GM19397 (cell line): ENCODE results near the gene FMNL2.

Source experiments
- ATAC-seq: cut with Tn5 transposase; IDR thresholded peaks from one replicate; pipeline ENCODE4 v1.9.1; 2021; ENCODE audit warnings: mild to moderate bottlenecking, moderate library complexity; ENCODE audit not compliant: unreplicated experiment

The FMNL2 gene

DNA sequence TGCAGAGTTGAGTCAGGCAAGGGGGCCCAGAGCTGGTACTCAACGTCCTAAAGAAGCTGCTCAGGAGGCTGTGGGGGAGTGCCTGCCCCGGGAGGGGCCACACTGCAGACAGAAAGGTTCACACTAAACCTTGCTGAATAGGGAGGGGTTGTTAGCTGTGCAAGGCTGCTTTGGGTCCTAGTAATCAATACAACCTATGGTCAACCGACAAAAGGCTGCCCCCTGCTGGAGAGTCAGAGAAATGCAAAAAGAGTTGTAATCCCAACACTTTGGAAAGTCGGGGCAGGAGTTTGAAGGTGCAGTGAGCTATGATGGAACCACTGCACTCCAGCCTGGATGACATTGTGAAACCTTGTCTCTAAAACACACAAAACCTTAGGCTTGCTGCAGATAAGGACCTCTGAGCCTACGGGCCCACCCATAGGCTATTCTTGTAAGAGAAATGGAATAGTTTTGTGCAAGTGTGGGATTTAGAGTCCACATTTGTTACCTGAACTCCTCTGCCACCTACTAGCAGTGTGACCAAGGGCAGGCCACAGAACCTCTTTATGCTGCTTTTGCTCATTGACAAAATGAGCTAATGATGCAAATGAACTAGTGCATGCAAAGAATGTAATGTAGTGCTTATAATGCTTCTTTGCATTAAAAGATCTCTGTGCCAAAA is 300.8 kb downstream of the FMNL2 start:
- no peak for ATAC-seq

DNA sequence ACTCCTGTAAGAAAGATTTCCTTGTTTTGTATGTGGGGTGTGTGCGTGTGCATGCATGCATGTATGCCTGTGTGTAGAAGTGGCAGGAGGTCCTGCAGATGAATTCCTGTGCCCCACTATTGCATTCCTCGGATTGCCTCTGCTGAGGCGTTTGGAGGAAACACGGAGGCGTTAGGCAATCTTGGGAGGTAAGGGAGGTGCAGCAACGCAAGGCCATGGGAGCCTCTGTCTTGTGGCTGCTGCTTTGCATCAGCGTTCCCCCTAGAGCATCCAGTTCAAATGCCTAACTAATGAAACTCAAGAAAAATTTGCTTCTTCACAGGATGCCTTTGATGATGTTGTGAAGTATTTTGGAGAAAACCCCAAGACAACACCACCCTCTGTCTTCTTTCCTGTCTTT is 302.3 kb downstream of the FMNL2 start:
- ATAC-seq, result no peak

- ATAC-seq, result no peak
These were observed 303.1 kb downstream of the FMNL2 start for GRCh38 chr2:152638056-152638455.

GRCh38 chr2:152638590-152638989 is 303.6 kb downstream of the FMNL2 start:
- no peak for ATAC-seq

DNA sequence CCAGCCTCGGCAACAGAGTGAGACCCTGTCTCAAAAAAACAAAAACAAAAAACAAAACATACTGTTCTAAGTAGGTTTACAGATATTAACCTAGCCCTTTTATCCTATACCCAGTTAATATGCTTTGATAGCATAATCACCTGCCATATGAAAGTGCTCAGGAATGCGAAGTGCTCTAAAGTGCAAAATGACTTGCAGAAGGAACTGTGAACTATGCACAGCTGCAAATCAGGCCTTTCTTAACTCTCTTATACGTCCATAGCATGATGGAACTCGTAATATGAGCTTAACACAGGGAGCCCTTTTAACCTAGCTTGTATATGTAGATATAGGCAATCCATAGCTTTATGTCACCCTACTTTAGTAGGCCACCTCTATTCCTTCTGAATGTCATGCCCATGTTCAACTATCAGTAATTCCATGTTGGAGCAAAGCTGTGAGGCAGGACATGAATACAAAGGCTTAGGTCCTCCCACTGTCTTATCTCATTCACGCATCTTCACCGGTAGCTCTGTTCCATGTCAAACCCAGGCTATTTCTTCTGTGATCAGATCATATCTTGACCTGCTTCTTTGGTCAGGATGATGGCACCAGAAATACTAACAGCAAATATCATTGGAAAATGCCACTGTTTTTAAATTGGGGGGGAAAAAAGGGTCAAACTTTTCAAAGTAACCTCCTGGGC is 309.4 kb downstream of the FMNL2 start:
- no peak for ATAC-seq

GRCh38 chr2:152646264-152646663 is 311.3 kb downstream of the FMNL2 start:
- no peak for ATAC-seq

DNA sequence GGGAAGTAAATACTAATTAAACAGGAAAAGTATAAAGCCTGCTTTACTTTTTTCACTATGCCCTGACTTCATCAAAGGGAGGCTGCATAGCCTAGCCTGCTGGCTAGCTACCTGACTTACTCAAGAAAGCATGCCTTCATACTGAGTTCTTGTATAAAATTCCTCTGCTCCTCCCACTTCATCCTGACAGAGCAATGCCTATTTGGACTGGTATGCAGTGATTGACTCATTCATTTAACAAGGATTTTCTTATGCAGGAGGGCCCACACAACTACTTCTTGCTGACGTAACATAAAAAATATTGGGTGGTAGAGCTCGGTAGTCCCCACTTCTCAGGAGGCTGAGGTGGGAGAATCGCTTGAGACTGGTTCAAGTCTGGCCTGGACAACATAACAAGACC is 311.8 kb downstream of the FMNL2 start:
- no peak for ATAC-seq

DNA sequence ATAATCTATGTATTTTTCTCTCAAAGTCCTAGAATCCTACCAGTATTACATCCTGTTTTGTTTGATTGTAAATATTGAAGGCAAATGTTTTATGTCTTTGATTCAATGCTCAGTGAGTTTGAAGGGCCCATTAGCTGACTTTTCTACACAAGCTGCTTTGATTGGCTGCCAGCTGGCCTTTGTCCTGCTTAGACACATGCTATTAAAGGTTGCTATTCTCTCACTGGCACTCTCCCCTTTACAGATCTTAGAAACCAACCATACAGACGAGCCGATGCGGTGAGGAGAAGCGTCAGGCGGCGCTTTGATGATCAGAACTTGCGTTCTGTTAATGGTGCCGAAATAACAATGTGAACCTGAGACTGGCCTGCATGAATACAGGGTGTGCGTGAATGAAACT is 312.6 kb downstream of the FMNL2 start:
- ATAC-seq, result no peak

DNA sequence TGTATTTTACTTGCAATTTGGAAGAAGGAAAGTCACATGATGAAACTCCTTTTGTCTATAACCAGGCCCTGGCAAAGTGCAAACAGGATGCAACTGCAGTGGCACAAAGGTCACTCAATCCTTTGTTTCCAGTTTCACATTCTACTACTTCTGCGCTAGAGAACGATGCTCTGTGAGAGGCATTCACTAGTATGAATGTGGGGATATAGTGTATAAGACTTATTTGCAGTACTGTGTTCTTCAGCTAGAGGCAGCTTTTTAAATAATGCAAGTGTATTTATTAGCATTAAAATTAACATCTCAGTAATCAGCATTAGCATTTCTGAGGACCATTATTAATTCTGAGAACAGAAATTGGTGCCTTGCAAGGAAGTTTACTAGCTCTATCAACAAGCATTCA is 313.4 kb downstream of the FMNL2 start:
- ATAC-seq, result no peak

DNA sequence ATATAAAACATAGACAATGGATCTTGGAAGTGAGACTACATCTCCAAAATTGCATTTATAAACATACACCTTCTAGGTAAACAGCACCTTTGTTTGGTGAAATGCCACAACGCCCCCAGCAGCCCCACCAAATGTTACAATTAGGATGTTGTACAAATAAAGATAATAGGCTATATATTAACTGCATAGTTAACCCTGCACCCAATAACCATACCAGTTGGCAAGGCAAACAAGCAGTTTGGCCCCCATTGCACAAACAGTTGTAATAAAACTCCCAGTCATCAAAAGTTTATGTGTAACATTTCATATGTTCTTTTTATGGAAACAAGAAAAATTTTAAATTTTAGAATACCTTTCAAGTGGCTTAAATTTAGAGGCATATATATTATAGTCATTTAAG is 315.0 kb downstream of the FMNL2 start:
- no peak for ATAC-seq

- ATAC-seq, result no peak
These were observed 315.9 kb downstream of the FMNL2 start for GRCh38 chr2:152650768-152651371.

- no peak for ATAC-seq
These were observed 316.9 kb downstream of the FMNL2 start for GRCh38 chr2:152651834-152652233.

DNA sequence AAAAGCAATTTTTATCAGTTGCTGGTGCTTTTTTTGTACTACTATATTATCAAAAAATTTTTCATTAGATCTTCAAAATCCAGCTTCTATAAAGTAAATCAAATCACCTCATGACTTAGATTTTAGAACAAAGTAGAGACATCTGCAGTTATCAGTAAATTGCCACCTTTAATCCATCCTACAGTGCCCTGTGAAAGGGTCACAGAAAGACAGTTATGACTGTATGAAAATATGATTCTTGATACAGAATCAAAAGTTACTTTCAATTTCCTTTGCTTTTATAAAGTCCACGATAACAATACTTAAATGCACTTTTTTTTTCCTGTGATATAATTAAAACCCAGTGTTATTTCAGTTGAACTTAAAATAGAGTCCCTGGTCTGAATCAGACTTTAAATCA is 320.9 kb downstream of the FMNL2 start:
- ATAC-seq, result no peak

GRCh38 chr2:152657043-152657442 is 322.1 kb downstream of the FMNL2 start:
- ATAC-seq, result peak; percentile 69

GRCh38 chr2:152658221-152658620 is 323.2 kb downstream of the FMNL2 start:
- no peak for ATAC-seq

GRCh38 chr2:152661076-152661475 is 326.1 kb downstream of the FMNL2 start:
- ATAC-seq, result no peak

DNA sequence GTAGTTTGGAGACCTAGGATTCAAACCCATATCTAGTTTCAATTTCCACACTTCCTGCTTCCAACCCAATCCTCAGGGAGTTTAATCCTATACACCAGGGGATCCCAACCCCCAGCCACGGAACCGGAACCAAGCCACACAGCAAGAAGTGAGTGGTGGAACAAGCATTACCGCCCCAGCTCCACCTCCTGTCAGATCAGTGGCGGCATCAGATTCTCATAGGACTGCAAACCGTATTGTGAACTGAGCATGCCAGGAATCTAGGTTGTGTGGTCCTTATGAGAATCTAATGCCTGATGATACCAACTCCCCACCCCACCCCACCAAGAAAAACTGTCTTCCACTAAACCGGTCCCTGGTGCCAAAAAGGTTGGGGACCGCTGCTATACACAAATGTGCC is 329.8 kb downstream of the FMNL2 start:
- ATAC-seq, result no peak

GRCh38 chr2:152674334-152674733 is 339.4 kb downstream of the FMNL2 start:
- no peak for ATAC-seq

- no peak for ATAC-seq
These were observed 341.5 kb downstream of the FMNL2 start for GRCh38 chr2:152676461-152676860.

- ATAC-seq, result no peak
These were observed 343.8 kb downstream of the FMNL2 start for GRCh38 chr2:152678808-152679207.

DNA sequence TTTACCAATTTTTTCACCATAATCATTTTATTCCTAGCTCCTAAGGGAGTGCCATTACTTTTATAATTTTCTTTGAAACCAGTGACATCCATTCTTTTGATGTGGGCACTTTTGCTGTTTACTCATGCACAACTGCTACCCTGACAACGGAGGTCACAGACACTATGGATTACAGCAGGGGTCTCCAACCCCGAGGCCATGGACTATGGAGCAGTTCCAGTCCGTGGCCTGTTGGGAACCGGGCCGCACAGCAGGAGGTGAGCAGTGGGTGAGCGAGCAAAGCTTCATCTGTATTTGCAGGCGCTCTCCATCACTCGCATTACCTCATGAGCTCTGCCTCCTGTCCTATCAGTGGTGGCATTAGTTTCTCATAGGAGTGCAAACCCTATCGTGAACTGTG is 347.7 kb downstream of the FMNL2 start:
- no peak for ATAC-seq

GRCh38 chr2:152683400-152683799 is 348.4 kb downstream of the FMNL2 start:
- no peak for ATAC-seq
